Measurements from ENCODE around the gene MRPL37. TPM values are rescaled to one million over a fixed set of nuclear protein-coding genes. Genes with fewer than 3 reads are reported as not detected.
A peak's percentile ranks its signal among the peaks of the same experiment; 100 is the strongest.

MRPL37 gene
- total RNA-seq (37.0 and 39.9 TPM in 2 replicates), polyA plus RNA-seq (7.0 and 9.6 TPM in 2 replicates), polyA minus RNA-seq (33.5 and 35.5 TPM in 2 replicates)
- 36.3 TPM for total RNA-seq (2013)

DNA sequence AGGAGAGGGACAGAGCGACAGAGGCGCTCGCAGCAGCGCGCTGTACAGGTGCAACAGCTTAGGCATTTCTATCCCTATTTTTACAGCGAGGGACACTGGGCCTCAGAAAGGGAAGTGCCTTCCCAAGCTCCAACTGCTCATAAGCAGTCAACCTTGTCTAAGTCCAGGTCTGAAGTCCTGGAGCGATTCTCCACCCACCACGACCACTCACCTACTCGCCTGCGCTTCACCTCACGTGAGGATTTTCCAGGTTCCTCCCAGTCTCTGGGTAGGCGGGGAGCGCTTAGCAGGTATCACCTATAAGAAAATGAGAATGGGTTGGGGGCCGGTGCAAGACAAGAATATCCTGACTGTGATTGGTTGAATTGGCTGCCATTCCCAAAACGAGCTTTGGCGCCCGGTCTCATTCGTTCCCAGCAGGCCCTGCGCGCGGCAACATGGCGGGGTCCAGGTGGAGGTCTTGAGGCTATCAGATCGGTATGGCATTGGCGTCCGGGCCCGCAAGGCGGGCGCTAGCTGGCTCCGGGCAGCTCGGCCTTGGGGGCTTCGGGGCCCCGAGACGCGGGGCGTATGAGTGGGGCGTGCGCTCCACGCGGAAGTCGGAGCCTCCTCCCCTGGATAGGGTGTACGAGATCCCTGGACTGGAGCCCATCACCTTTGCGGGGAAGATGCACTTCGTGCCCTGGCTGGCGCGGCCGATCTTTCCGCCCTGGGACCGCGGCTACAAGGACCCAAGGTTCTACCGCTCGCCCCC lies at the start of gene MRPL37, which contains the start of gene CYB5RL:
Gene MRPL37 (plus strand): TSS at position 403 of the 754 bp plus-strand sequence. CDS start 77 bp downstream, at position 480.
Gene CYB5RL (minus strand): TSS at position 266 of the 754 bp plus-strand sequence. CDS start 4,414 bp downstream, outside the sequence.
- ChIA-PET POLR2A (interaction anchor here (1.3 to 2.0 kb wide), 2 partner anchors 207 to 254 kb away, joined by 3 to 4 read pairs; partner anchors contain the start of genes IFT25 and LRRC42), CTCF (interaction anchor here (0.5 to 2.5 kb wide), 9 partner anchors 8 to 463 kb away, joined by 3 to 10 read pairs (median 3); no protein-coding TSS in a partner anchor)
- intact Hi-C loops (cut with micrococcal nuclease) = loop anchor here (1.0 kb wide), 3 partner anchors 207 to 362 kb away; partner anchors contain the start of gene NDC1
- Histone ChIP-seq H3K79me2 (ENCODE audit: control insufficient read depth, insufficient read depth, low read length) (peaks cover 41% of the 10 kb centered on the region), H3K27ac (ENCODE audit: low read length in 2 of 2) (peak within 1 kb of the TSS; percentile 60 to 77), H3K9me3 (ENCODE audit: control extremely low read depth in 1 of 3, control insufficient read depth in 2 of 3, insufficient read depth in 1 of 3, low read length in 2 of 3) (no peaks in the 10 kb centered on the region), H3K4me3 (ENCODE audit: control extremely low read depth in 1 of 5, extremely low read depth in 1 of 5, insufficient read depth in 1 of 5, low read depth in 2 of 5, low read length in 4 of 5) (peak within 1 kb of the TSS; percentile 75 to 98 (median 88)), H3K9ac (ENCODE audit: low read length) (peak within 1 kb of the TSS; percentile 82), H3K36me3 (replicated peaks in 1 of 2; ENCODE audit: control extremely low read depth in 1 of 2, control insufficient read depth in 1 of 2, extremely low read depth in 1 of 2, insufficient read depth in 2 of 2, low read length in 1 of 2) (peaks cover 3 to 5% of the 10 kb centered on the region in 2 experiments), H2AFZ (ENCODE audit: insufficient read depth, low read depth, low read length, poor library complexity, severe bottlenecking) (peak within 1 kb of the TSS; percentile 87), H3K4me2 (replicated peaks; ENCODE audit: low read depth, low read length, poor library complexity, severe bottlenecking) (peak within 1 kb of the TSS; percentile 90), H3K27me3 (replicated peaks in 1 of 4; ENCODE audit: control extremely low read depth in 1 of 4, control insufficient read depth in 3 of 4, insufficient read depth in 4 of 4, low read length in 3 of 4) (no peaks in the 10 kb centered on the region), H4K20me1 (ENCODE audit: control insufficient read depth, insufficient read depth, low read length, poor library complexity, severe bottlenecking) (peaks cover 10% of the 10 kb centered on the region), H3K4me1 (ENCODE audit: control insufficient read depth in 2 of 2, insufficient read depth in 2 of 2, low read length in 2 of 2) (peaks cover 18 to 21% of the 10 kb centered on the region in 2 donors)
- H3K27ac Mint-ChIP-seq = peak within 1 kb of the TSS; percentile 88
- H3K9me3 Mint-ChIP-seq (ENCODE audit: insufficient read depth) = no peaks in the 10 kb centered on the region
- peak; percentile 94 for DNase-seq
- under 1% methylated on average over 42 of the region's 51 CpGs for WGBS (ENCODE audit: insufficient coverage)
- ATAC-seq (ENCODE audit: low read depth) = peak; percentile 99
- no peaks in the 10 kb centered on the region for H3K27me3 Mint-ChIP-seq
- H3K4me3 Mint-ChIP-seq = peak within 1 kb of the TSS; percentile 97
- H3K4me1 Mint-ChIP-seq = peaks cover 34% of the 10 kb centered on the region
- TF ChIP-seq, protein P1, sequence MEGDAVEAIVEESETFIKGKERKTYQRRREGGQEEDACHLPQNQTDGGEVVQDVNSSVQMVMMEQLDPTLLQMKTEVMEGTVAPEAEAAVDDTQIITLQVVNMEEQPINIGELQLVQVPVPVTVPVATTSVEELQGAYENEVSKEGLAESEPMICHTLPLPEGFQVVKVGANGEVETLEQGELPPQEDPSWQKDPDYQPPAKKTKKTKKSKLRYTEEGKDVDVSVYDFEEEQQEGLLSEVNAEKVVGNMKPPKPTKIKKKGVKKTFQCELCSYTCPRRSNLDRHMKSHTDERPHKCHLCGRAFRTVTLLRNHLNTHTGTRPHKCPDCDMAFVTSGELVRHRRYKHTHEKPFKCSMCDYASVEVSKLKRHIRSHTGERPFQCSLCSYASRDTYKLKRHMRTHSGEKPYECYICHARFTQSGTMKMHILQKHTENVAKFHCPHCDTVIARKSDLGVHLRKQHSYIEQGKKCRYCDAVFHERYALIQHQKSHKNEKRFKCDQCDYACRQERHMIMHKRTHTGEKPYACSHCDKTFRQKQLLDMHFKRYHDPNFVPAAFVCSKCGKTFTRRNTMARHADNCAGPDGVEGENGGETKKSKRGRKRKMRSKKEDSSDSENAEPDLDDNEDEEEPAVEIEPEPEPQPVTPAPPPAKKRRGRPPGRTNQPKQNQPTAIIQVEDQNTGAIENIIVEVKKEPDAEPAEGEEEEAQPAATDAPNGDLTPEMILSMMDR (IDR thresholded peaks at IDR 0.05) = no peak
- no peak for TF ChIP-seq EZH2 (IDR thresholded peaks at IDR 0.05; ENCODE audit: borderline replicate concordance, insufficient read depth, low read depth, low read length, poor library complexity, severe bottlenecking)

DNA sequence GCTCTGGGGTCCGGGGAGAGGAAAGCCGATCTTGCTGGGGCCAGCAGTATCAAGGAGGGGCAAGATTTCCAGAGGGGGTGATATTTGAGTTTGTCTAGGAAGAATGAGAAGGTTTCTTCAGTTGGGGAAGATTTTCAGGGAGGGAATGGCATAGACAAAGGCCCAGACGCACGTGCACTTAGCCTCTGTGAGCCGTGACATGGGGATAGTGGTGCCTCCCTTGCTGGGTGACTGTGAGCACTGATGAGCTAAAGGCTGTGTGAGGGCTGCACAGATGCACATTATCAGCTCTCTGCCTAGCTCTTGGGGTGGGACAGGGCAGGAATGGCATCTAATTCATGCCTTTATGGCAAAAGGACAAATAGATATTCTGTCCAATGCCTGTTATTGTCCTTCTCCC lies 49.0 kb upstream of the MRPL37 start:
- H3K4me2 ChIP-seq (replicated peaks; ENCODE audit: low read depth, low read length, poor library complexity, severe bottlenecking) = no peak overlapping the region
- H3K9ac ChIP-seq (ENCODE audit: low read length) = no peak overlapping the region
- ChIA-PET POLR2A (no interaction called here), CTCF (no interaction called here)
- no peak for DNase-seq
- no peaks in the 10 kb centered on the region for H3K4me1 ChIP-seq (ENCODE audit: control insufficient read depth in 2 of 2, insufficient read depth in 2 of 2, low read length in 2 of 2)
- Mint-ChIP-seq H3K9me3 (ENCODE audit: insufficient read depth) (no peaks in the 10 kb centered on the region), H3K4me3 (no peak overlapping the region), H3K4me1 (no peaks in the 10 kb centered on the region), H3K27me3 (no peaks in the 10 kb centered on the region), H3K27ac (no peak overlapping the region)
- no peaks in the 10 kb centered on the region for H3K36me3 ChIP-seq (replicated peaks in 1 of 2; ENCODE audit: control extremely low read depth in 1 of 2, control insufficient read depth in 1 of 2, extremely low read depth in 1 of 2, insufficient read depth in 2 of 2, low read length in 1 of 2)
- no peaks in the 10 kb centered on the region for H3K27me3 ChIP-seq (replicated peaks in 1 of 4; ENCODE audit: control extremely low read depth in 1 of 4, control insufficient read depth in 3 of 4, insufficient read depth in 4 of 4, low read length in 3 of 4)
- no peaks in the 10 kb centered on the region for H3K79me2 ChIP-seq (ENCODE audit: control insufficient read depth, insufficient read depth, low read length)
- H3K27ac ChIP-seq (ENCODE audit: low read length in 2 of 2) = no peak overlapping the region
- H4K20me1 ChIP-seq (ENCODE audit: control insufficient read depth, insufficient read depth, low read length, poor library complexity, severe bottlenecking) = no peaks in the 10 kb centered on the region
- intact Hi-C loops (cut with micrococcal nuclease) = no loop called here
- TF ChIP-seq, protein P1 (IDR thresholded peaks at IDR 0.05) = no peak
- TF ChIP-seq EZH2 (IDR thresholded peaks at IDR 0.05; ENCODE audit: borderline replicate concordance, insufficient read depth, low read depth, low read length, poor library complexity, severe bottlenecking) = no peak
- WGBS (ENCODE audit: insufficient coverage) = 89% methylated on average over 5 of the region's 5 CpGs
- ATAC-seq (ENCODE audit: low read depth) = no peak
- no peak overlapping the region for H3K4me3 ChIP-seq (ENCODE audit: control extremely low read depth in 1 of 5, extremely low read depth in 1 of 5, insufficient read depth in 1 of 5, low read depth in 2 of 5, low read length in 4 of 5)
- no peaks in the 10 kb centered on the region for H3K9me3 ChIP-seq (ENCODE audit: control extremely low read depth in 1 of 3, control insufficient read depth in 2 of 3, insufficient read depth in 1 of 3, low read length in 2 of 3)
- no peak overlapping the region for H2AFZ ChIP-seq (ENCODE audit: insufficient read depth, low read depth, low read length, poor library complexity, severe bottlenecking)
